ENCODE results near the gene CRKL. TPM values are rescaled to one million over a fixed set of nuclear protein-coding genes. Genes with fewer than 3 reads are reported as not detected.
"Not testable (repeated sequence)": the region's sequence is repeated elsewhere in the genome, so short reads cannot be mapped to it uniquely, and the experiment has no call there.

The CRKL gene
- total and polyA plus RNA-seq, 2 experiments from 2014 or later = 26.7 to 42.5 TPM

GRCh38 chr22:20904980-20905355 lies 12.2 kb upstream of the CRKL start:
- Histone ChIP-seq H3F3A (ENCODE audit: insufficient read depth) (peaks cover 25% of the 10 kb centered on the region), H2AFZ (peak overlapping the region; percentile 44), H3K27me3 (replicated peaks; ENCODE audit: insufficient read depth) (no peaks in the 10 kb centered on the region), H3K4me3 (peak overlapping the region; percentile 39), H4K20me1 (ENCODE audit: insufficient read depth) (no peaks in the 10 kb centered on the region), H3K27ac (peak overlapping the region; percentile 87), H3K4me1 (ENCODE audit: insufficient read depth) (peaks cover 24% of the 10 kb centered on the region), H3K4me2 (ENCODE audit: unreplicated experiment) (peak overlapping the region; percentile 10), H3K9ac (peak overlapping the region; percentile 54), H3K79me2 (ENCODE audit: insufficient read depth) (no peaks in the 10 kb centered on the region), H3K36me3 (ENCODE audit: low read depth) (no peaks in the 10 kb centered on the region), H3K9me2 (ENCODE audit: insufficient read depth) (no peaks in the 10 kb centered on the region), H3K9me3 (ENCODE audit: low read depth) (no peaks in the 10 kb centered on the region)
- WGBS, 2 experiments (ENCODE audit: low coverage in 1 of 2, low lambda C conversion rate in 2 of 2, missing lambda C conversion rate in 2 of 2) = 28 to 33% methylated on average over 3 of the region's 3 CpGs
- TF ChIP-seq EZH2 (IDR thresholded peaks at IDR 0.05; ENCODE audit: insufficient read depth, poor library complexity, severe bottlenecking) (no peak), EZH2phosphoT487 (IDR thresholded peaks at IDR 0.05; ENCODE audit: insufficient read depth, low read depth) (no peak)
- DNase-seq = no peak
- in situ Hi-C loops (cut with MboI) = no loop called here

- H3K4me1 ChIP-seq (ENCODE audit: insufficient read depth) = peaks cover 24% of the 10 kb centered on the region
- no peak overlapping the region; the same call in 1 of the 2 replicates for H3K9ac ChIP-seq
- in situ Hi-C loops (cut with MboI) = no loop called here
- H2AFZ ChIP-seq = peak overlapping the region; percentile 44; the same call in 1 of the 2 replicates
- no peaks in the 10 kb centered on the region for H3K9me2 ChIP-seq (ENCODE audit: insufficient read depth)
- H3K9me3 ChIP-seq (ENCODE audit: low read depth) = no peaks in the 10 kb centered on the region
- DNase-seq = peak; percentile 62
- H3K4me3 ChIP-seq = no peak overlapping the region
- peak overlapping the region; percentile 87 for H3K27ac ChIP-seq
- peaks cover 25% of the 10 kb centered on the region for H3F3A ChIP-seq (ENCODE audit: insufficient read depth)
- H3K79me2 ChIP-seq (ENCODE audit: insufficient read depth) = no peaks in the 10 kb centered on the region
- 21 to 24% methylated on average over 4 of the region's 4 CpGs for WGBS, 2 experiments (ENCODE audit: low coverage in 1 of 2, low lambda C conversion rate in 2 of 2, missing lambda C conversion rate in 2 of 2)
- H3K27me3 ChIP-seq (replicated peaks; ENCODE audit: insufficient read depth) = no peaks in the 10 kb centered on the region
- H3K36me3 ChIP-seq (ENCODE audit: low read depth) = no peaks in the 10 kb centered on the region
- TF ChIP-seq EZH2 (IDR thresholded peaks at IDR 0.05; ENCODE audit: insufficient read depth, poor library complexity, severe bottlenecking) = no peak
- TF ChIP-seq EZH2phosphoT487 (IDR thresholded peaks at IDR 0.05; ENCODE audit: insufficient read depth, low read depth) = no peak
- no peaks in the 10 kb centered on the region for H4K20me1 ChIP-seq (ENCODE audit: insufficient read depth)
- H3K4me2 ChIP-seq (ENCODE audit: unreplicated experiment) = peak overlapping the region; percentile 10
Observed at GRCh38 chr22:20905415-20906386, 11.5 kb upstream of the CRKL start.

DNA sequence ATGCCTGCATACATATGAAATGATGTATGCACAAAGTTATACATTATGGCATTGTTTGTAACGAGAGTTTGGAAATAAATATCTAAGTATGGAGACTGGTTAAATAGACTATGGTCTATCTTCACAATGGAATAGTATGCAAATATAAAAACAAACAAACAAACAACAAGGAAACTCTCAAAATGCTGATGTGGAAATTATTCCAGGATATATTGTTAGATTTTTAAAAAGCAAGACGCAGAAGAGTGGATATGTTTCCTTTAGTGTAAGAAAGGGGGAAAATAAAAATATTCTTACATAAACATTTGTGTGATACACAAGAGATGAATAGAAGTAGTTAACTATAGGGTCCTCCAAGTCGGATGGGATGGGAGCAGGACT lies 10.8 kb upstream of the CRKL start:
- H3K9me2 ChIP-seq (ENCODE audit: insufficient read depth) = no peaks in the 10 kb centered on the region
- no peak overlapping the region for H3K27ac ChIP-seq
- no peaks in the 10 kb centered on the region for H3K79me2 ChIP-seq (ENCODE audit: insufficient read depth)
- no peaks in the 10 kb centered on the region for H3K27me3 ChIP-seq (replicated peaks; ENCODE audit: insufficient read depth)
- H3K4me3 ChIP-seq = no peak overlapping the region
- no peak overlapping the region for H3K9ac ChIP-seq
- in situ Hi-C loops (cut with MboI) = no loop called here
- H4K20me1 ChIP-seq (ENCODE audit: insufficient read depth) = no peaks in the 10 kb centered on the region
- DNase-seq = no peak
- H3K4me2 ChIP-seq (ENCODE audit: unreplicated experiment) = no peak overlapping the region
- peaks cover 24% of the 10 kb centered on the region for H3K4me1 ChIP-seq (ENCODE audit: insufficient read depth)
- H3K36me3 ChIP-seq (ENCODE audit: low read depth) = no peaks in the 10 kb centered on the region
- H3F3A ChIP-seq (ENCODE audit: insufficient read depth) = peaks cover 25% of the 10 kb centered on the region
- no peaks in the 10 kb centered on the region for H3K9me3 ChIP-seq (ENCODE audit: low read depth)
- no peak overlapping the region for H2AFZ ChIP-seq
- TF ChIP-seq EZH2 (IDR thresholded peaks at IDR 0.05; ENCODE audit: insufficient read depth, poor library complexity, severe bottlenecking) (no peak), EZH2phosphoT487 (IDR thresholded peaks at IDR 0.05; ENCODE audit: insufficient read depth, low read depth) (no peak)
- WGBS, 2 experiments (ENCODE audit: low coverage in 1 of 2, low lambda C conversion rate in 2 of 2, missing lambda C conversion rate in 2 of 2) = 83 to 86% methylated on average over 3 of the region's 3 CpGs

DNA sequence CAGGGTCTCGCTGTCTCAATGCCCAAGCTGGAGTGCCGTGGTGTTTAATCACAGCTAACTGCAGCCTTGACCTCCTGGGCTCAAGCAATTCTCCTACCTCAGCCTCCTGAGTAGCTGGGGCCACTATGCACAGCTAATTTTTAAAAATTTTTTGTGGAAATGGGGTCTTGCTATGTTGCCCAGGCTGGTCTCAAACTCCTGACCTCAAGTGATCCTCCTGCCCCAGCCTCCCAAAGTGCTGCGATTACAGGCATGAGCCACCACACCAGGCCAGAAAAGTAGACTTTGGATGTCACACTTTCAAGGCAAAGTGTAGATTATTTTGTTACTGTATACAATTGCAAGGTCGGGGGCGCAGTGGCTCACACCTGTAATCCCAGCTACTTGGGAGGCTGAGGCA lies 8.5 kb upstream of the CRKL start:
- H3K36me3 ChIP-seq (ENCODE audit: low read depth); H3K4me2 ChIP-seq (ENCODE audit: unreplicated experiment); H3K9me3 ChIP-seq (ENCODE audit: low read depth); H3K27ac ChIP-seq; in situ Hi-C loops (cut with MboI); H4K20me1 ChIP-seq (ENCODE audit: insufficient read depth); DNase-seq; H2AFZ ChIP-seq; H3K4me3 ChIP-seq; H3K9ac ChIP-seq; H3K79me2 ChIP-seq (ENCODE audit: insufficient read depth); H3K9me2 ChIP-seq (ENCODE audit: insufficient read depth); H3K27me3 ChIP-seq (replicated peaks; ENCODE audit: insufficient read depth): not testable (repeated sequence)
- Histone ChIP-seq H3F3A (ENCODE audit: insufficient read depth) (peaks cover 25% of the 10 kb centered on the region), H3K4me1 (ENCODE audit: insufficient read depth) (peaks cover 24% of the 10 kb centered on the region)
- 90 to 93% methylated on average over 5 of the region's 5 CpGs for WGBS, 2 experiments (ENCODE audit: low coverage in 1 of 2, low lambda C conversion rate in 2 of 2, missing lambda C conversion rate in 2 of 2)
